SU-DHL-6 (cell line): ENCODE measurements around the gene TMTC1.
"Not testable (repeated sequence)": the region's sequence is repeated elsewhere in the genome, so short reads cannot be mapped to it uniquely, and the experiment has no call there.

Experiments used
- H2AFZ ChIP-seq: fragments of 200-600 bp; sonication (generic); 2 replicates; pipeline ENCODE4 v1.6.1; 2014; ENCODE audit warnings: low read depth, mild to moderate bottlenecking, moderate library complexity, mixed read lengths, antibody characterized with exemption, low read length; ENCODE audit not compliant: severe bottlenecking
- H3F3A ChIP-seq: fragments of 200-600 bp; shearing (Covaris generic); 2 replicates; pipeline ENCODE4 v1.6.0; 2016; ENCODE audit warnings: antibody characterized with exemption, mild to moderate bottlenecking; ENCODE audit not compliant: insufficient read depth
- H3K27ac ChIP-seq: fragments of 200-600 bp; sonication (generic); 2 replicates; pipeline ENCODE4 v1.5.1; 2016; ENCODE audit warnings: low read depth, mild to moderate bottlenecking, low read length, moderate library complexity, mixed read lengths
- H3K27me3 ChIP-seq: fragments of 200-600 bp; sonication (generic), shearing (Covaris generic); 2 replicates; pipeline ENCODE4 v1.6.0; 2014; ENCODE audit warnings: mild to moderate bottlenecking, low read length
- H3K36me3 ChIP-seq: fragments of 200-600 bp; sonication (generic); 2 replicates; pipeline ENCODE4 v1.6.1; 2014; ENCODE audit warnings: mild to moderate bottlenecking, low read length, mixed read lengths
- H3K4me2 ChIP-seq: fragments of 300-600, 200-600 bp; shearing (Covaris generic), sonication (generic); 2 replicates; pipeline ENCODE4 v1.6.0; 2014; ENCODE audit warnings: low read length, low read depth, mild to moderate bottlenecking; ENCODE audit not compliant: poor library complexity, severe bottlenecking
- H3K4me3 ChIP-seq: fragments of 200-600 bp; sonication (generic); 2 replicates; pipeline ENCODE4 v1.5.1; 2014; ENCODE audit warnings: antibody characterized with exemption, low read length, mild to moderate bottlenecking, mixed read lengths; ENCODE audit not compliant: insufficient read depth, poor library complexity, severe bottlenecking
- H3K79me2 ChIP-seq: fragments of 200-600 bp; sonication (generic); 2 replicates; pipeline ENCODE4 v1.6.1; 2014; ENCODE audit warnings: mild to moderate bottlenecking, low read length, moderate library complexity; ENCODE audit not compliant: insufficient read depth
- H3K9ac ChIP-seq: fragments of 200-600 bp; sonication (generic); 2 replicates; pipeline ENCODE4 v1.7.0; 2014; ENCODE audit warnings: mild to moderate bottlenecking, low read length
- H3K9me2 ChIP-seq: fragments of 200-600 bp; sonication (generic); replicated peaks from 2 replicates; pipeline ENCODE4 v1.6.1; 2014; ENCODE audit warnings: low read length; ENCODE audit not compliant: insufficient read depth
- H3K9me3 ChIP-seq: fragments of 200-600 bp; sonication (generic); 2 replicates; pipeline ENCODE4 v1.6.1; 2014; ENCODE audit warnings: low read length, mixed read lengths; ENCODE audit not compliant: insufficient read depth
- H4K20me1 ChIP-seq: fragments of 200-600 bp; sonication (generic); 2 replicates; pipeline ENCODE4 v1.6.1; 2014; ENCODE audit warnings: low read depth, mild to moderate bottlenecking, antibody characterized with exemption, low read length, moderate library complexity, mixed read lengths
- EZH2phosphoT487 ChIP-seq: fragments of 200-600 bp; sonication (generic), shearing (Covaris generic); conservative IDR thresholded peaks from 2 replicates; pipeline ENCODE4 v1.6.1; 2018; ENCODE audit warnings: mild to moderate bottlenecking, antibody characterized with exemption, low read length, moderate library complexity, mixed read lengths
- TF ChIP-seq, protein P1 (sequence below): fragments of 200-600 bp; sonication (generic); IDR thresholded peaks from one replicate; pipeline ENCODE4 v1.5.1; 2017; ENCODE audit warnings: antibody characterized with exemption, mild to moderate bottlenecking, low read length, moderate library complexity; ENCODE audit not compliant: insufficient read depth, poor library complexity, severe bottlenecking

The TMTC1 gene

DNA sequence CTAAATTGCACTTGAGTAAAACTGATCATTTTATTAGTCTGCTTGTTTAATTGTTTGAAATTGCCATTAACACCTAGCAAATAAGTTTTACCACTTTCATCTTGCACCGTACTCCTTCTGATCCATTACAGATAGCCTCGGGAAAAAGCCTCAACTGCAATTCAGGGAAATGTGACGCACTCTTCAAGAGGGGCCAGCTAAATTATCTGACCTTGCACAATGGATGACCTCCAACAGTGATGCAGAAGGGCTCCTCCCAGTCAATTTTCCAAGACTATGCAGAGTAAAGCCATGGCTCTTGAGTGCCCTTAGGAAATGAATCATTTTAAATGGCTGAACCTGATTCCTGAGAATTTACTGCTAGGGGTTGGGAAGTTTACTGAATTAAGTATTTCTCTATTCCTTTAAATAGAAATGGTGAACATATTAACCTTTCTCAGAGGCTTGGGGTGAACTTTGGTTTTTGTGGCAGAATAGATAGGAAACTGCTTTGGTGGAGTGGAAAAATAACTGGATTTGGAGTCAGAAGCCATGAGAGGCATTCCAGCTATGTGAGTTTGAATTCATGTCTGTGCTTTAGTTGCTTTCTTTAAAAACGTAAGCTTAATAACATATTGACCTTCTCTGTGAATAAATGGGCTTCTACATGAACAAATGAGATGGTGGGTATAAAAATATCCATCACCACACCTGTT, 221.5 kb downstream of the TMTC1 start:
- H4K20me1 ChIP-seq, result no peaks in the 10 kb centered on the region
- H3K79me2 ChIP-seq, result no peaks in the 10 kb centered on the region
- no peaks in the 10 kb centered on the region for H3K36me3 ChIP-seq
- no peak overlapping the region for H3K4me2 ChIP-seq
- H3K9me2 ChIP-seq, result no peaks in the 10 kb centered on the region
- TF ChIP-seq EZH2phosphoT487, result no peak
- TF ChIP-seq, protein P1, sequence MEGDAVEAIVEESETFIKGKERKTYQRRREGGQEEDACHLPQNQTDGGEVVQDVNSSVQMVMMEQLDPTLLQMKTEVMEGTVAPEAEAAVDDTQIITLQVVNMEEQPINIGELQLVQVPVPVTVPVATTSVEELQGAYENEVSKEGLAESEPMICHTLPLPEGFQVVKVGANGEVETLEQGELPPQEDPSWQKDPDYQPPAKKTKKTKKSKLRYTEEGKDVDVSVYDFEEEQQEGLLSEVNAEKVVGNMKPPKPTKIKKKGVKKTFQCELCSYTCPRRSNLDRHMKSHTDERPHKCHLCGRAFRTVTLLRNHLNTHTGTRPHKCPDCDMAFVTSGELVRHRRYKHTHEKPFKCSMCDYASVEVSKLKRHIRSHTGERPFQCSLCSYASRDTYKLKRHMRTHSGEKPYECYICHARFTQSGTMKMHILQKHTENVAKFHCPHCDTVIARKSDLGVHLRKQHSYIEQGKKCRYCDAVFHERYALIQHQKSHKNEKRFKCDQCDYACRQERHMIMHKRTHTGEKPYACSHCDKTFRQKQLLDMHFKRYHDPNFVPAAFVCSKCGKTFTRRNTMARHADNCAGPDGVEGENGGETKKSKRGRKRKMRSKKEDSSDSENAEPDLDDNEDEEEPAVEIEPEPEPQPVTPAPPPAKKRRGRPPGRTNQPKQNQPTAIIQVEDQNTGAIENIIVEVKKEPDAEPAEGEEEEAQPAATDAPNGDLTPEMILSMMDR, result no peak
- H3K27me3 ChIP-seq, result no peaks in the 10 kb centered on the region
- no peaks in the 10 kb centered on the region for H3K9me3 ChIP-seq
- no peak overlapping the region for H2AFZ ChIP-seq
- H3F3A ChIP-seq, result no peaks in the 10 kb centered on the region
- H3K4me3 ChIP-seq, result no peak overlapping the region
- no peak overlapping the region for H3K9ac ChIP-seq
- H3K27ac ChIP-seq, result no peak overlapping the region

DNA sequence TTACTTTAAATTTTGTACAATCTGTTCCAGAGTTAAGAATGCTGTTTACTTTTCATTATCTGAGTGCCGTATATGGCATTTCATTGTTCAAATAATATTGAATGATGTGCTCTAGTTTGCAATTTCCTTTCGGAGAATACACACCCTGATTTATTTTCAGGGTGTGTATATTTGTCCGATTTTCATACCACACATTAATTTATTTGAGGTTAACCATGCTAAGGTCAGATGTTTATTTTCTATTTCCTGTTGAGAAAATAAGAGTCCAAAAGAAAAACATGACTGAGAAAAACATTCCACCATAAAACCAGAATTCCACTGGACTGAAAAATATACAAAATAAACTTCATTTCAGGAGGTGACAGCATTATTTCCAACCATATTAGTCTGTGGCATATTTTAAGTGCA, 222.1 kb downstream of the TMTC1 start:
- Histone ChIP-seq H3K79me2 (no peaks in the 10 kb centered on the region), H4K20me1 (no peaks in the 10 kb centered on the region), H3K9me2 (no peaks in the 10 kb centered on the region), H3K36me3 (no peaks in the 10 kb centered on the region), H3K4me2 (no peak overlapping the region), H3K27ac (no peak overlapping the region), H3K4me3 (no peak overlapping the region), H2AFZ (no peak overlapping the region), H3K27me3 (no peaks in the 10 kb centered on the region), H3F3A (no peaks in the 10 kb centered on the region), H3K9me3 (no peaks in the 10 kb centered on the region), H3K9ac (no peak overlapping the region)
- TF ChIP-seq EZH2phosphoT487, result no peak

DNA sequence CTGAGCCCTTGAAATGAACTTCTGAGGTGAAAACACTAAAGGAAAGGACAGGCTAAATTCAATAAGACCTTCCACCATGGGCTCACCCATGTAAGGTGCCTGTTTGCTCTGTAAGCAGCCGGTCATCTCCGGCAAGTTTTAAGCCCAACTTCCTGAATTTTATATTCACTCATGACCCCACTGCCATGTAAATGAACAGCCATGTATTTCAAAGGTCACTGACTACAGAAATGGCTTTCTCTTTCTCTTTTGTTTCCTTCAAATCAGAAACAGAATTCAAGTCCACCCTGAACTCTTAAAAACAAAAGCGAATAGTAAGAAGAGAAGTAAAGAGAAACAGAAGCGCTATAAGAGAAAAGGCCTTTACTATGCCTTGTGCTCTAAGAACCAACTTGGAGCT, 224.5 kb downstream of the TMTC1 start:
- H3K27ac ChIP-seq, result no peak overlapping the region
- no peaks in the 10 kb centered on the region for H3K9me2 ChIP-seq
- H4K20me1 ChIP-seq, result no peaks in the 10 kb centered on the region
- no peaks in the 10 kb centered on the region for H3K27me3 ChIP-seq
- H3F3A ChIP-seq, result no peaks in the 10 kb centered on the region
- no peaks in the 10 kb centered on the region for H3K79me2 ChIP-seq
- no peaks in the 10 kb centered on the region for H3K36me3 ChIP-seq
- H2AFZ ChIP-seq, result no peak overlapping the region
- no peak overlapping the region for H3K9ac ChIP-seq
- H3K4me3 ChIP-seq, result no peak overlapping the region
- H3K4me2 ChIP-seq, result no peak overlapping the region
- TF ChIP-seq EZH2phosphoT487, result no peak
- TF ChIP-seq, protein P1, result no peak
- no peaks in the 10 kb centered on the region for H3K9me3 ChIP-seq

DNA sequence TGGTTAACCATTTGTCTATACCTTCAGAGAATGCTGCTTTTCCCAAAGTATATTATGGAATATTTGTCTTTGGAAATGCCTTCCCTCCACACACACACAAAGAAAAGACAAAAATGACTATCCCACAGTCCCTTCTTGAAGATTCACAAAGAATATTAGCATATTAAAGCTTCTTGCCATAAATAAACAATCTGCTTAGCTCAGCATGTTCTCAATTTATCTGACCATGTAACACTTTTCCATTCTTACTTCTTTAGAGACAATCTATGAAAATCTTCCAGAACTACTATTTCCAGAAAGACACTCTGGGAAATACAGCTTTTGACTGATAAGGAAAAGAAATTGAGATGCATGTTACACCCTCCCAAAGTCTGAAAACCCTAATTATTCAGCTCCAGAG, 227.4 kb downstream of the TMTC1 start:
- Histone ChIP-seq H3K27ac (no peak overlapping the region), H3K27me3 (no peaks in the 10 kb centered on the region), H3K36me3 (no peaks in the 10 kb centered on the region), H3K4me2 (no peak overlapping the region), H3K9me3 (no peaks in the 10 kb centered on the region), H3K79me2 (no peaks in the 10 kb centered on the region), H3F3A (no peaks in the 10 kb centered on the region), H2AFZ (no peak overlapping the region), H3K9me2 (no peaks in the 10 kb centered on the region), H3K9ac (no peak overlapping the region), H4K20me1 (no peaks in the 10 kb centered on the region), H3K4me3 (no peak overlapping the region)
- TF ChIP-seq, protein P1, result no peak
- TF ChIP-seq EZH2phosphoT487, result no peak

DNA sequence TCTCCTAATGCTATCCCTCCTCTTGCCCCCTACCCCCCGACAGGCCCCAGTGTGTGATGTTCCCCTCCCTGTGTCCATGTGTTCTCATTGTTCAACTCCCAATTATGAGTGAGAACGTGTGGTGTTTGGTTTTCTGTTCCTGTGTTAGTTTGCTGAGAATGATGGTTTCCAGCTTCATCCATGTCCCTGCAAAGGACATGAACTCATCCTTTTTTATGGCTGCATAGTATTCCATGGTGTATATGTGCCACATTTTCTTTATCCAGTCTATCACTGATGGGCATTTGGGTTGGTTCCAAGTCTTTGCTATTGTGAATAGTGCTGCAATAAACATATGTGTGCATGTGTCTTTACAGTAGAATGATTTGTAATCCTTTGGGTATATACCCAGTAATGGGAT, 228.3 kb downstream of the TMTC1 start:
- not testable (repeated sequence) for H3K27ac ChIP-seq, H4K20me1 ChIP-seq, H3K27me3 ChIP-seq, H3K9ac ChIP-seq, H3K9me2 ChIP-seq, H3K36me3 ChIP-seq, H3K9me3 ChIP-seq, H2AFZ ChIP-seq, H3K79me2 ChIP-seq, H3K4me3 ChIP-seq, H3F3A ChIP-seq, H3K4me2 ChIP-seq
